ENCODE data around the gene SEPTIN5. TPM values are rescaled to one million over a fixed set of nuclear protein-coding genes. Genes with fewer than 3 reads are reported as not detected.
A peak's percentile ranks its signal among the peaks of the same experiment; 100 is the strongest.

The SEPTIN5 gene
- total RNA-seq, 1 experiment from 2014 or later: 22.4 TPM

DNA sequence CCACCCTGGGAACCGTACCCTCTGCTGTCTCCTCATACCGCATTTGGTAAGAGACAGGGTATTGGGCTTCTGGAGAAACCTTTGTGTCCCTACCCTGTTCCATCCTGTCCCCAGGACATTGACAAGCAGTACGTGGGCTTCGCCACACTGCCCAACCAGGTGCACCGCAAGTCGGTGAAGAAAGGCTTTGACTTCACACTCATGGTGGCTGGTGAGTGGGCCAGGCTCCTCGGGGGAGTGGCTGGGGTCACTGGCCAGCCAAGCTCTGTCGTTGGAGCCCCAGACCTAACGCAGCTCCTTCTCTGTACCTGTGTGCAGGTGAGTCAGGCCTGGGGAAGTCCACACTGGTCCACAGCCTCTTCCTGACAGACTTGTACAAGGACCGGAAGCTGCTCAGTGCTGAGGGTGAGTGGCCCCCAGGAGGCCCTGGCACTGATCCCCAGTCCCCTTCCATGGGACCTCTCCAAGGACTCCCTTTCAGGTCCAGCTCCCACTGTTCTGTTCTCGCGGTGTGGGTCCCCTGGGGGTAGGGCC is 5.3 kb downstream of the SEPTIN5 start:
- H3K27me3 Mint-ChIP-seq (ENCODE audit: low read depth): peaks cover 80% of the 10 kb centered on the region
- peak overlapping the region; percentile 60 for H3K4me3 Mint-ChIP-seq
- H3K27ac Mint-ChIP-seq: no peak overlapping the region
- H3K9me3 Mint-ChIP-seq: no peaks in the 10 kb centered on the region
- ChIA-PET POLR2A (no interaction called here), CTCF (interaction anchor here (0.7 to 5.5 kb wide), 6 partner anchors 11 to 87 kb away, joined by 3 to 57 read pairs (median 6); no protein-coding TSS in a partner anchor)
- ATAC-seq (no peak), DNase-seq (ENCODE audit: low spot score) (no peak)
- peaks cover 10% of the 10 kb centered on the region for H3K36me3 Mint-ChIP-seq
- peaks cover 22% of the 10 kb centered on the region for H3K4me1 Mint-ChIP-seq
- TF ChIP-seq CBFB (CRISPR knock-in tag; IDR thresholded peaks at IDR 0.05; ENCODE audit: low read depth) (no peak), ARID4B (CRISPR knock-in tag; IDR thresholded peaks at IDR 0.05; ENCODE audit: borderline replicate concordance) (no peak), CREM (CRISPR knock-in tag; IDR thresholded peaks at IDR 0.05) (no peak), ZNF425 (CRISPR knock-in tag; conservative IDR thresholded peaks at IDR 0.05) (no peak), FOXJ3 (CRISPR knock-in tag; IDR thresholded peaks at IDR 0.05; ENCODE audit: borderline replicate concordance) (no peak), NR2C2 (CRISPR knock-in tag; IDR thresholded peaks at IDR 0.05) (no peak), E2F1 (CRISPR knock-in tag; IDR thresholded peaks at IDR 0.05) (no peak), ZNF281 (CRISPR knock-in tag; IDR thresholded peaks at IDR 0.05) (no peak), TEAD1 (CRISPR knock-in tag; IDR thresholded peaks at IDR 0.05) (no peak), RORB (CRISPR knock-in tag; IDR thresholded peaks at IDR 0.05) (no peak), ETV6 (CRISPR knock-in tag; IDR thresholded peaks at IDR 0.05) (no peak), NFATC4 (CRISPR knock-in tag; IDR thresholded peaks at IDR 0.05) (no peak)
- TF ChIP-seq, protein P1, sequence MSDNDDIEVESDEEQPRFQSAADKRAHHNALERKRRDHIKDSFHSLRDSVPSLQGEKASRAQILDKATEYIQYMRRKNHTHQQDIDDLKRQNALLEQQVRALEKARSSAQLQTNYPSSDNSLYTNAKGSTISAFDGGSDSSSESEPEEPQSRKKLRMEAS (CRISPR knock-in tag; IDR thresholded peaks at IDR 0.05): no peak
- TF ChIP-seq, protein P2, sequence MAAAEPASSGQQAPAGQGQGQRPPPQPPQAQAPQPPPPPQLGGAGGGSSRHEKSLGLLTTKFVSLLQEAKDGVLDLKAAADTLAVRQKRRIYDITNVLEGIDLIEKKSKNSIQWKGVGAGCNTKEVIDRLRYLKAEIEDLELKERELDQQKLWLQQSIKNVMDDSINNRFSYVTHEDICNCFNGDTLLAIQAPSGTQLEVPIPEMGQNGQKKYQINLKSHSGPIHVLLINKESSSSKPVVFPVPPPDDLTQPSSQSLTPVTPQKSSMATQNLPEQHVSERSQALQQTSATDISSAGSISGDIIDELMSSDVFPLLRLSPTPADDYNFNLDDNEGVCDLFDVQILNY (CRISPR knock-in tag; IDR thresholded peaks at IDR 0.05): no peak
- TF ChIP-seq, protein P3, sequence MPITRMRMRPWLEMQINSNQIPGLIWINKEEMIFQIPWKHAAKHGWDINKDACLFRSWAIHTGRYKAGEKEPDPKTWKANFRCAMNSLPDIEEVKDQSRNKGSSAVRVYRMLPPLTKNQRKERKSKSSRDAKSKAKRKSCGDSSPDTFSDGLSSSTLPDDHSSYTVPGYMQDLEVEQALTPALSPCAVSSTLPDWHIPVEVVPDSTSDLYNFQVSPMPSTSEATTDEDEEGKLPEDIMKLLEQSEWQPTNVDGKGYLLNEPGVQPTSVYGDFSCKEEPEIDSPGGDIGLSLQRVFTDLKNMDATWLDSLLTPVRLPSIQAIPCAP (CRISPR knock-in tag; IDR thresholded peaks at IDR 0.05): no peak

Measured in WTC11 (cell line).